SK-N-SH (cell line): ENCODE results near the gene GUK1.

Source experiments
- EZH2phosphoT487 ChIP-seq: fragments of 200-600 bp; sonication (generic); IDR thresholded peaks from 2 replicates; pipeline ENCODE4 v1.6.1; 2017; ENCODE audit warnings: low read depth, mixed run types, mild to moderate bottlenecking, antibody characterized with exemption, moderate library complexity, borderline replicate concordance
- JUND ChIP-seq: IDR thresholded peaks from 2 replicates; pipeline ENCODE4 v1.4.0; 2012
- RFX5 ChIP-seq: IDR thresholded peaks from 2 replicates; pipeline ENCODE4 v1.6.1; 2012; ENCODE audit warnings: mild to moderate bottlenecking, improper control_type of control experiment, low read length
- RXRA ChIP-seq: IDR thresholded peaks from 2 replicates; pipeline ENCODE4 v1.4.0; 2012; ENCODE audit warnings: low read depth, mild to moderate bottlenecking, borderline replicate concordance
- SMC3 ChIP-seq: IDR thresholded peaks from 2 replicates; pipeline ENCODE4 v1.6.1; 2012; ENCODE audit warnings: low read depth, low read length, improper control_type of control experiment

GRCh38 chr1:228144193-228144992 lies 4.3 kb downstream of the GUK1 start:
- no peak for TF ChIP-seq JUND
- TF ChIP-seq RFX5: no peak
- no peak for TF ChIP-seq SMC3
- TF ChIP-seq RXRA: no peak
- TF ChIP-seq EZH2phosphoT487: no peak
